Esophagus squamous epithelium (tissue), 4 donors: Measurements from ENCODE around the gene PDGFD.

Source experiments
- POLR2A ChIP-seq, 4 donors: fragments of 450-650 bp; IDR thresholded peaks; one replicate each; pipeline ENCODE4 v1.6.1; 2017; ENCODE audit warnings: antibody characterized with exemption in 4 of 4, mild to moderate bottlenecking in 4 of 4, moderate library complexity in 3 of 4
- TF ChIP-seq, protein P1 (sequence below), 6 experiments: fragments of 450-650 bp in 4 of 6; fragments of 200-600 bp in 2 of 6; sonication (generic) in 2 of 6; IDR thresholded peaks; one replicate each; pipeline ENCODE4 v1.5.1; 2016 to 2019; ENCODE audit warnings: antibody characterized with exemption in 6 of 6, mild to moderate bottlenecking in 4 of 6, moderate library complexity in 4 of 6

DNA sequence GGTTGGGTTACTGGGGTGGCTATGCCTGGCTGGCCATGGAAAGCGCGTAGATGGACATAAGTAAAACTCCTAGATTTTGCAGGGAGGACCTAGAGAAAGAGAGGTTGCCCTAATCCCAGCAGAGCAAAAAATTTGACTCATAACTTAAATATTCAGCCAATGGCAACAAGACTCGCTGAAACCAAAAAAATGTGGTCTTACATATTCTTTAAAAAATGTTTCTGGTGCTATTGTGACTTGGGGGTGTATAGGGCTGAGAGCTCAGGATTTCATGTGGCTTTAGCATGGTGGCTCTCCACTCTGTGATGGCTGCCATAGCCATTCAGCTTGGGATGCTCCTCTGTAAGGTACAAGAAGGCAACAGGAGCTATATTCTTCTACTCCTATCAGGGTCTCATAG, 27.2 kb upstream of the PDGFD start:
- TF ChIP-seq, protein P1, sequence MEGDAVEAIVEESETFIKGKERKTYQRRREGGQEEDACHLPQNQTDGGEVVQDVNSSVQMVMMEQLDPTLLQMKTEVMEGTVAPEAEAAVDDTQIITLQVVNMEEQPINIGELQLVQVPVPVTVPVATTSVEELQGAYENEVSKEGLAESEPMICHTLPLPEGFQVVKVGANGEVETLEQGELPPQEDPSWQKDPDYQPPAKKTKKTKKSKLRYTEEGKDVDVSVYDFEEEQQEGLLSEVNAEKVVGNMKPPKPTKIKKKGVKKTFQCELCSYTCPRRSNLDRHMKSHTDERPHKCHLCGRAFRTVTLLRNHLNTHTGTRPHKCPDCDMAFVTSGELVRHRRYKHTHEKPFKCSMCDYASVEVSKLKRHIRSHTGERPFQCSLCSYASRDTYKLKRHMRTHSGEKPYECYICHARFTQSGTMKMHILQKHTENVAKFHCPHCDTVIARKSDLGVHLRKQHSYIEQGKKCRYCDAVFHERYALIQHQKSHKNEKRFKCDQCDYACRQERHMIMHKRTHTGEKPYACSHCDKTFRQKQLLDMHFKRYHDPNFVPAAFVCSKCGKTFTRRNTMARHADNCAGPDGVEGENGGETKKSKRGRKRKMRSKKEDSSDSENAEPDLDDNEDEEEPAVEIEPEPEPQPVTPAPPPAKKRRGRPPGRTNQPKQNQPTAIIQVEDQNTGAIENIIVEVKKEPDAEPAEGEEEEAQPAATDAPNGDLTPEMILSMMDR (IDR thresholded peaks at IDR 0.05): no peak
- no peak for TF ChIP-seq POLR2A (IDR thresholded peaks at IDR 0.05)
